PC-9 (cell line): ENCODE results near the gene TSTD2. TPM values are rescaled to one million over a fixed set of nuclear protein-coding genes. Genes with fewer than 3 reads are reported as not detected.

ENCODE experiments used
- BruUV-seq: library from RNA; stranded (reverse); fragments of 400-500 nt; replicated peaks from 2 replicates; lab custom pipeline; 2021; lab: Mats Ljungman, UMichigan
- CTCF ChIA-PET: fragments of 300-600 bp; sonication (Branson Sonifier 250); formaldehyde crosslinking; loops from one replicate; lab custom pipeline; 2022; ENCODE audit warnings: antibody characterized with exemption; lab: Charles Lee
- POLR2A ChIA-PET: fragments of 300-600 bp; sonication (Branson Sonifier 250); formaldehyde crosslinking; loops from one replicate; lab custom pipeline; 2022; ENCODE audit warnings: antibody characterized with exemption; ENCODE audit not compliant: unreplicated experiment; lab: Charles Lee
- DNase-seq, 2 experiments: peaks; one replicate each; pipeline versions ENCODE4 v3.0.0 to v3.0.0-alpha.2; 2015 to 2022; ENCODE audit warnings: mixed read lengths in 1 of 2
- H2AFZ ChIP-seq: fragments of 200-600 bp; sonication (generic); 2 replicates; pipeline ENCODE4 v1.8.1; 2017; ENCODE audit warnings: antibody characterized with exemption
- H3F3A ChIP-seq: fragments of 200-600 bp; sonication (generic); 2 replicates; pipeline ENCODE4 v1.8.1; 2017; ENCODE audit warnings: antibody characterized with exemption, mild to moderate bottlenecking, low read depth; ENCODE audit not compliant: insufficient read depth
- H3K27ac ChIP-seq: fragments of 200-600 bp; sonication (generic); 2 replicates; pipeline ENCODE4 v1.6.1; 2016; ENCODE audit warnings: mixed run types
- H3K27me3 ChIP-seq: fragments of 200-600 bp; sonication (generic); 2 replicates; pipeline ENCODE4 v1.6.1; 2016; ENCODE audit warnings: low read depth, mixed run types; ENCODE audit not compliant: insufficient read depth
- H3K36me3 ChIP-seq: fragments of 200-600 bp; sonication (generic); 2 replicates; pipeline ENCODE4 v1.6.1; 2016; ENCODE audit warnings: low read depth, mixed run types
- H3K4me1 ChIP-seq: fragments of 200-600 bp; sonication (generic); replicated peaks from 2 replicates; pipeline ENCODE4 v1.6.1; 2016; ENCODE audit warnings: mixed run types; ENCODE audit not compliant: insufficient read depth
- H3K4me2 ChIP-seq: fragments of 200-600 bp; sonication (generic); 2 replicates; pipeline ENCODE4 v1.6.1; 2017; ENCODE audit warnings: mixed run types
- H3K4me3 ChIP-seq: fragments of 200-600 bp; sonication (generic); 2 replicates; pipeline ENCODE4 v1.6.1; 2016; ENCODE audit warnings: mixed run types
- H3K79me2 ChIP-seq: fragments of 200-600 bp; sonication (generic); 2 replicates; pipeline ENCODE4 v1.6.1; 2017; ENCODE audit warnings: low read depth, mixed run types
- H3K9me2 ChIP-seq: fragments of 200-600 bp; sonication (generic); 2 replicates; pipeline ENCODE4 v1.8.1; 2017; ENCODE audit warnings: mild to moderate bottlenecking; ENCODE audit not compliant: insufficient read depth
- H3K9me3 ChIP-seq: fragments of 200-600 bp; sonication (generic); 2 replicates; pipeline ENCODE4 v1.8.1; 2016; ENCODE audit warnings: low read depth; ENCODE audit not compliant: insufficient read depth
- H4K20me1 ChIP-seq: fragments of 200-600 bp; sonication (generic); 2 replicates; pipeline ENCODE4 v1.8.1; 2017; ENCODE audit not compliant: insufficient read depth
- EZH2 ChIP-seq: fragments of 200-600 bp; sonication (generic); IDR thresholded peaks from 2 replicates; pipeline ENCODE4 v1.8.0; 2017; ENCODE audit warnings: antibody characterized with exemption, low read depth
- intact Hi-C: fragments of 100-400 bp; cut with micrococcal nuclease; formaldehyde crosslinking; loops from one replicate; pipeline ENCODE4 v1.10.0; 2022; ENCODE audit not compliant: unreplicated experiment
- total RNA-seq: library from RNA; stranded (reverse); gene quantifications from 2 replicates; pipeline ENCODE4 v1.2.3, GENCODE V29; 2021
- TF ChIP-seq, protein P1 (sequence below): fragments of 200-600 bp; sonication (generic); conservative IDR thresholded peaks from 2 replicates; pipeline ENCODE4 v1.6.1; 2017; ENCODE audit warnings: mixed run types, antibody characterized with exemption, mild to moderate bottlenecking, moderate library complexity

TSTD2 gene
- total RNA-seq, 1 experiment from 2014 or later = 17.0 TPM

DNA sequence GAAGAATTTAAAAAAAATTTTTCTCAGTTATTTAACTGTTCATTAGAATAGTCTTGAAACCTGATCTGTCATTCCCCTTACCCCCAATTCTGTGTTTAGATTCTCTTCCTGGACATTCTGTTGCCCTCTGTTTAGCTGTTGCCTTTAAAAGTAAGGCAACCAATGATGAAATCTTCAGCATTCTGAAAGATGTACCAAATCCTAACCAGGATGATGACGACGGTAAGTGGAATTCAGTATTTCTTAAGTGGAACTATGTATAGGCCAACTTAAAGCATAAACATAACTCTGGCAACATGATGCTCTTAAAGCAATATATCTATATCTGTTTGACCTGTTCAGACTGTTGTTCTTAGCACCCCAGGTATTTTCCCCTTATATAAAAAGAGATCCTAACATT is 27.7 kb upstream of the TSTD2 start:
- no peaks in the 10 kb centered on the region; the same call in 1 of the 2 replicates for H4K20me1 ChIP-seq
- H3F3A ChIP-seq = peaks cover 7% of the 10 kb centered on the region; the same call in 1 of the 2 replicates
- TF ChIP-seq EZH2 = no peak
- TF ChIP-seq, protein P1, sequence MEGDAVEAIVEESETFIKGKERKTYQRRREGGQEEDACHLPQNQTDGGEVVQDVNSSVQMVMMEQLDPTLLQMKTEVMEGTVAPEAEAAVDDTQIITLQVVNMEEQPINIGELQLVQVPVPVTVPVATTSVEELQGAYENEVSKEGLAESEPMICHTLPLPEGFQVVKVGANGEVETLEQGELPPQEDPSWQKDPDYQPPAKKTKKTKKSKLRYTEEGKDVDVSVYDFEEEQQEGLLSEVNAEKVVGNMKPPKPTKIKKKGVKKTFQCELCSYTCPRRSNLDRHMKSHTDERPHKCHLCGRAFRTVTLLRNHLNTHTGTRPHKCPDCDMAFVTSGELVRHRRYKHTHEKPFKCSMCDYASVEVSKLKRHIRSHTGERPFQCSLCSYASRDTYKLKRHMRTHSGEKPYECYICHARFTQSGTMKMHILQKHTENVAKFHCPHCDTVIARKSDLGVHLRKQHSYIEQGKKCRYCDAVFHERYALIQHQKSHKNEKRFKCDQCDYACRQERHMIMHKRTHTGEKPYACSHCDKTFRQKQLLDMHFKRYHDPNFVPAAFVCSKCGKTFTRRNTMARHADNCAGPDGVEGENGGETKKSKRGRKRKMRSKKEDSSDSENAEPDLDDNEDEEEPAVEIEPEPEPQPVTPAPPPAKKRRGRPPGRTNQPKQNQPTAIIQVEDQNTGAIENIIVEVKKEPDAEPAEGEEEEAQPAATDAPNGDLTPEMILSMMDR = no peak
- no peak overlapping the region for H2AFZ ChIP-seq
- H3K9me2 ChIP-seq = 0 out of 2 replicates have a peak, but pooled peaks cover 4% of the 10 kb centered on the region
- H3K4me2 ChIP-seq = no peak overlapping the region
- peaks cover 79% of the 10 kb centered on the region for H3K36me3 ChIP-seq
- no TSS peak for BruUV-seq
- intact Hi-C loops = no loop called here
- no peak overlapping the region for H3K4me3 ChIP-seq
- ChIA-PET CTCF (interaction anchor here (0.6 kb wide), 2 partner anchors 230 to 284 kb away, joined by 3 to 6 read pairs; no protein-coding TSS in a partner anchor), POLR2A (interaction anchor here (0.6 kb wide), 1 partner anchor 15 kb away, joined by 5 read pairs; no protein-coding TSS in a partner anchor)
- H3K4me1 ChIP-seq = no peaks in the 10 kb centered on the region
- no peaks in the 10 kb centered on the region for H3K9me3 ChIP-seq
- no peak for DNase-seq
- H3K27ac ChIP-seq = no peak overlapping the region
- H3K27me3 ChIP-seq = no peaks in the 10 kb centered on the region
- no peaks in the 10 kb centered on the region for H3K79me2 ChIP-seq

DNA sequence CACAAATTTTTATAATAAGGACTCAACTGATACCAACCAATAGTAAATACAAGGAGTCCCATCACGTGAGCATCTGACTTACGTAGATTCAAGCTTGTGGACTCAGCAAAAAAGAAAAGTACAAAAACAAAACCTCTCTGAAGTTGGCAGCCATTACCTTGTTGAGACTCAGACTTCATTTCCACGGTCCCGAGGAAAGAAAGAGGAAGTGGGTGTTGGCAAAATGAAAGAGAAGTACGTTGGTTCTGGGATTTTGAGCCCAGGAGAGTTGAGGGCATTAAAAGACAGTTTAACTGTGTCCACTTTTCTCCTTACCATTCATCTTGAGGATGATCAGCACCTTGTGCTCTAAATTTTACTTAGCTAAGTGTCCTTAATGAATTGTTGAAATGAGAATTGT is 27.2 kb upstream of the TSTD2 start:
- intact Hi-C loops = no loop called here
- H4K20me1 ChIP-seq = no peaks in the 10 kb centered on the region; the same call in 1 of the 2 replicates
- POLR2A ChIA-PET = interaction anchor here (0.6 kb wide), 1 partner anchor 14 kb away, joined by 5 read pairs; no protein-coding TSS in a partner anchor
- H3K79me2 ChIP-seq = no peaks in the 10 kb centered on the region
- no peak overlapping the region for H2AFZ ChIP-seq
- H3K9me3 ChIP-seq = no peaks in the 10 kb centered on the region
- H3K4me3 ChIP-seq = no peak overlapping the region
- H3F3A ChIP-seq = peaks cover 11% of the 10 kb centered on the region; the same call in 1 of the 2 replicates
- TF ChIP-seq EZH2 = no peak
- TF ChIP-seq, protein P1 = no peak
- H3K36me3 ChIP-seq = peaks cover 82% of the 10 kb centered on the region
- no TSS peak for BruUV-seq
- H3K9me2 ChIP-seq = 0 out of 2 replicates have a peak, but pooled peaks cover 5% of the 10 kb centered on the region
- H3K27me3 ChIP-seq = no peaks in the 10 kb centered on the region
- no peak overlapping the region for H3K4me2 ChIP-seq
- no peaks in the 10 kb centered on the region for H3K4me1 ChIP-seq
- DNase-seq = no peak
- CTCF ChIA-PET = interaction anchor here (0.6 kb wide), 1 partner anchor 231 kb away, joined by 3 read pairs; no protein-coding TSS in a partner anchor
- H3K27ac ChIP-seq = no peak overlapping the region

DNA sequence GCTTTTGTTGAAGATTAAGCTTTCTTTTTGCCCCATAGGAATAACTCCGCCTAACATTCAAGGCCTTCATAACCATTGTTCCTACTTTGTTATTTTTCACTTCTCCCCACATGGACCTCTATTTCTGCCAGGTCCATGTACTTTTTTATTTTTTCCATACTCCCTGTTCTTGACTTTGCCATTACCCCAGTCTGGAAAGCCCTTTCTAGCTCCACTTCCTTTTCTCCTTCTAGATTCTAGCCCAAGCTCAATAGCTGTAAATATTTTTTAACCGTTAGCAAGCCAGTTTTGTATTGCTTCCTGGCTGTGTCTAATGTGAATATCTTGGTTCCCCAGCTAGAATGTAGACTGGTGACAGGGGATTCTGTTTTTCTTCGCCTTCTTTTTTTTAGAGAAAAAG is 26.6 kb upstream of the TSTD2 start:
- Histone ChIP-seq H3F3A (peaks cover 11% of the 10 kb centered on the region; the same call in 1 of the 2 replicates), H3K4me1 (no peaks in the 10 kb centered on the region), H4K20me1 (no peaks in the 10 kb centered on the region; the same call in 1 of the 2 replicates), H3K9me2 (0 out of 2 replicates have a peak, but pooled peaks cover 5% of the 10 kb centered on the region), H2AFZ (no peak overlapping the region), H3K9me3 (no peaks in the 10 kb centered on the region), H3K4me2 (no peak overlapping the region), H3K79me2 (no peaks in the 10 kb centered on the region), H3K36me3 (peaks cover 82% of the 10 kb centered on the region), H3K27ac (no peak overlapping the region), H3K4me3 (no peak overlapping the region), H3K27me3 (no peaks in the 10 kb centered on the region)
- no peak for DNase-seq
- intact Hi-C loops = no loop called here
- ChIA-PET CTCF (no interaction called here), POLR2A (no interaction called here)
- TF ChIP-seq, protein P1 = no peak
- no peak for TF ChIP-seq EZH2
- no TSS peak for BruUV-seq
